Stimulated activated CD8-positive, alpha-beta memory T cell treated with anti-CD3 and anti-CD28 coated beads, Interleukin-2, amount 100 ng/mL, for 1 hour (primary cell): Measurements from ENCODE around the gene SERPINE2.

Source experiments
- DNase-seq, 2 donors: peaks; one replicate each; pipeline ENCODE4 v3.0.0-alpha.2; 2020; ENCODE audit warnings: low read depth in 2 of 2

Gene SERPINE2

GRCh38 chr2:224046752-224047151 is 7.7 kb upstream of the SERPINE2 start:
- DNase-seq, result no peak

GRCh38 chr2:224042191-224042696 is 3.2 kb upstream of the SERPINE2 start:
- DNase-seq, result no peak

GRCh38 chr2:224041554-224041953 is 2.5 kb upstream of the SERPINE2 start:
- DNase-seq, result no peak

- DNase-seq, result no peak
Measured at GRCh38 chr2:224040753-224041152, 1.7 kb upstream of the SERPINE2 start.

- no peak for DNase-seq
Measured at GRCh38 chr2:224039770-224040440, 819 bp upstream of the SERPINE2 start.

GRCh38 chr2:224038830-224039079 is 331 bp downstream of the SERPINE2 start:
- no peak for DNase-seq

- no peak for DNase-seq
Measured at GRCh38 chr2:224038049-224038829, 847 bp downstream of the SERPINE2 start.

GRCh38 chr2:224036731-224037361 is 2.2 kb downstream of the SERPINE2 start:
- DNase-seq, result no peak

GRCh38 chr2:224034017-224034416 is 5.1 kb downstream of the SERPINE2 start:
- DNase-seq, result no peak

- DNase-seq, result no peak
Measured at GRCh38 chr2:224033601-224034000, 5.5 kb downstream of the SERPINE2 start.

GRCh38 chr2:224032283-224032682 is 6.8 kb downstream of the SERPINE2 start:
- DNase-seq, result no peak

GRCh38 chr2:224031358-224031970 is 7.6 kb downstream of the SERPINE2 start:
- no peak for DNase-seq

GRCh38 chr2:224030786-224031185 is 8.3 kb downstream of the SERPINE2 start:
- no peak for DNase-seq

GRCh38 chr2:224029876-224030275 is 9.2 kb downstream of the SERPINE2 start:
- no peak for DNase-seq

GRCh38 chr2:224027931-224028330 is 11.2 kb downstream of the SERPINE2 start:
- DNase-seq, result no peak

- DNase-seq, result no peak
Measured at GRCh38 chr2:224027070-224027469, 12.0 kb downstream of the SERPINE2 start.

- DNase-seq, result peak; percentile 10 to 21
Measured at GRCh38 chr2:224025874-224026273, 13.2 kb downstream of the SERPINE2 start.

- no peak for DNase-seq
Measured at GRCh38 chr2:224024270-224024669, 14.8 kb downstream of the SERPINE2 start.

GRCh38 chr2:224023188-224023587 is 15.9 kb downstream of the SERPINE2 start:
- no peak for DNase-seq

- DNase-seq, result no peak
Measured at GRCh38 chr2:224022486-224022885, 16.6 kb downstream of the SERPINE2 start.

GRCh38 chr2:224020523-224020922 is 18.6 kb downstream of the SERPINE2 start:
- no peak for DNase-seq

GRCh38 chr2:224017957-224018356 is 21.1 kb downstream of the SERPINE2 start:
- DNase-seq, result no peak
